Muscle layer of duodenum (tissue), 2 donors: Measurements from ENCODE around the gene CAPN1.
A peak's percentile ranks its signal among the peaks of the same experiment; 100 is the strongest.
"Not testable (repeated sequence)": the region's sequence is repeated elsewhere in the genome, so short reads cannot be mapped to it uniquely, and the experiment has no call there.

ENCODE experiments used
- H3K27ac ChIP-seq: one replicate; pipeline ENCODE4 v1.7.0; 2013; ENCODE audit warnings: mild to moderate bottlenecking, low read length
- H3K27me3 ChIP-seq: one replicate; pipeline ENCODE4 v1.7.0; 2013; ENCODE audit warnings: low read depth, mild to moderate bottlenecking, control low read depth, low read length
- H3K36me3 ChIP-seq, 2 donors: one replicate each; pipeline ENCODE4 v1.7.0; 2013; ENCODE audit warnings: low read length in 2 of 2, control low read depth in 1 of 2, mild to moderate bottlenecking in 1 of 2; ENCODE audit not compliant: insufficient read depth in 2 of 2, control insufficient read depth in 1 of 2
- H3K4me1 ChIP-seq, 2 donors: one replicate each; pipeline ENCODE4 v1.7.0; 2013; ENCODE audit warnings: low read length in 2 of 2, mild to moderate bottlenecking in 2 of 2, control low read depth in 1 of 2, moderate library complexity in 1 of 2; ENCODE audit not compliant: insufficient read depth in 2 of 2, control insufficient read depth in 1 of 2
- H3K4me3 ChIP-seq, 2 donors: one replicate each; pipeline ENCODE4 v1.7.0; 2013; ENCODE audit warnings: low read length in 2 of 2, low read depth in 1 of 2, mild to moderate bottlenecking in 1 of 2
- H3K9me3 ChIP-seq, 2 donors: one replicate each; pipeline ENCODE4 v1.7.0; 2013; ENCODE audit warnings: low read length in 2 of 2, control low read depth in 1 of 2, mild to moderate bottlenecking in 1 of 2; ENCODE audit not compliant: control insufficient read depth in 1 of 2
- donor health status: healthy.

The CAPN1 gene

GRCh38 chr11:65245046-65245445, 63.3 kb downstream of the CAPN1 start:
- H3K27ac ChIP-seq, result not testable (repeated sequence)

GRCh38 chr11:65246506-65246905, 64.8 kb downstream of the CAPN1 start:
- Histone ChIP-seq H3K27ac (no peak overlapping the region), H3K9me3 (no peaks in the 10 kb centered on the region), H3K27me3 (no peaks in the 10 kb centered on the region), H3K4me1 (no peaks in the 10 kb centered on the region), H3K4me3 (no peak overlapping the region), H3K36me3 (no peaks in the 10 kb centered on the region)

More at GRCh38 chr11:65245046-65245445, 63.3 kb downstream of the CAPN1 start:
- H3K27me3 ChIP-seq, H3K4me1 ChIP-seq, H3K9me3 ChIP-seq, H3K4me3 ChIP-seq, H3K36me3 ChIP-seq: not testable (repeated sequence)

GRCh38 chr11:65248184-65248710, 66.5 kb downstream of the CAPN1 start:
- not testable (repeated sequence) for H3K27me3 ChIP-seq, H3K4me3 ChIP-seq, H3K4me1 ChIP-seq, H3K36me3 ChIP-seq, H3K27ac ChIP-seq, H3K9me3 ChIP-seq

- no peaks in the 10 kb centered on the region for H3K4me1 ChIP-seq
- no peak overlapping the region for H3K27ac ChIP-seq
- no peak overlapping the region for H3K4me3 ChIP-seq
- no peaks in the 10 kb centered on the region for H3K9me3 ChIP-seq
- H3K27me3 ChIP-seq, result no peaks in the 10 kb centered on the region
- H3K36me3 ChIP-seq, result no peaks in the 10 kb centered on the region
Observed at GRCh38 chr11:65251476-65251875, 69.7 kb downstream of the CAPN1 start.

- H3K9me3 ChIP-seq, result no peaks in the 10 kb centered on the region
- H3K36me3 ChIP-seq, result no peaks in the 10 kb centered on the region
- no peak overlapping the region for H3K4me3 ChIP-seq
- no peak overlapping the region for H3K27ac ChIP-seq
- no peaks in the 10 kb centered on the region for H3K4me1 ChIP-seq
- H3K27me3 ChIP-seq, result no peaks in the 10 kb centered on the region
Observed at GRCh38 chr11:65254724-65255123, 73.0 kb downstream of the CAPN1 start.

GRCh38 chr11:65258988-65259387, 77.3 kb downstream of the CAPN1 start:
- Histone ChIP-seq H3K4me1 (peaks cover 8 to 10% of the 10 kb centered on the region in 2 donors), H3K4me3 (no peak overlapping the region), H3K27me3 (no peaks in the 10 kb centered on the region), H3K36me3 (no peaks in the 10 kb centered on the region), H3K9me3 (no peaks in the 10 kb centered on the region), H3K27ac (no peak overlapping the region)

- Histone ChIP-seq H3K9me3 (no peaks in the 10 kb centered on the region), H3K36me3 (no peaks in the 10 kb centered on the region), H3K27me3 (no peaks in the 10 kb centered on the region), H3K4me1 (peaks cover 8 to 10% of the 10 kb centered on the region in 2 donors), H3K27ac (no peak overlapping the region), H3K4me3 (no peak overlapping the region)
Observed at GRCh38 chr11:65260302-65260701, 78.6 kb downstream of the CAPN1 start.

- H3K4me3 ChIP-seq, result peak overlapping the region; percentile 78
- no peaks in the 10 kb centered on the region for H3K36me3 ChIP-seq
- peaks cover 8 to 10% of the 10 kb centered on the region in 2 donors for H3K4me1 ChIP-seq
- H3K27ac ChIP-seq, result peak overlapping the region; percentile 84
- H3K9me3 ChIP-seq, result no peaks in the 10 kb centered on the region
- H3K27me3 ChIP-seq, result no peaks in the 10 kb centered on the region
Observed at GRCh38 chr11:65260756-65261590, 79.2 kb downstream of the CAPN1 start.
